GM18909 (cell line): Measurements from ENCODE around the gene PSMB5.

ENCODE experiments used
- ATAC-seq: cut with Tn5 transposase; IDR thresholded peaks from one replicate; pipeline ENCODE4 v1.9.1; 2021; ENCODE audit warnings: mild to moderate bottlenecking; ENCODE audit not compliant: unreplicated experiment, poor library complexity

Gene PSMB5

DNA sequence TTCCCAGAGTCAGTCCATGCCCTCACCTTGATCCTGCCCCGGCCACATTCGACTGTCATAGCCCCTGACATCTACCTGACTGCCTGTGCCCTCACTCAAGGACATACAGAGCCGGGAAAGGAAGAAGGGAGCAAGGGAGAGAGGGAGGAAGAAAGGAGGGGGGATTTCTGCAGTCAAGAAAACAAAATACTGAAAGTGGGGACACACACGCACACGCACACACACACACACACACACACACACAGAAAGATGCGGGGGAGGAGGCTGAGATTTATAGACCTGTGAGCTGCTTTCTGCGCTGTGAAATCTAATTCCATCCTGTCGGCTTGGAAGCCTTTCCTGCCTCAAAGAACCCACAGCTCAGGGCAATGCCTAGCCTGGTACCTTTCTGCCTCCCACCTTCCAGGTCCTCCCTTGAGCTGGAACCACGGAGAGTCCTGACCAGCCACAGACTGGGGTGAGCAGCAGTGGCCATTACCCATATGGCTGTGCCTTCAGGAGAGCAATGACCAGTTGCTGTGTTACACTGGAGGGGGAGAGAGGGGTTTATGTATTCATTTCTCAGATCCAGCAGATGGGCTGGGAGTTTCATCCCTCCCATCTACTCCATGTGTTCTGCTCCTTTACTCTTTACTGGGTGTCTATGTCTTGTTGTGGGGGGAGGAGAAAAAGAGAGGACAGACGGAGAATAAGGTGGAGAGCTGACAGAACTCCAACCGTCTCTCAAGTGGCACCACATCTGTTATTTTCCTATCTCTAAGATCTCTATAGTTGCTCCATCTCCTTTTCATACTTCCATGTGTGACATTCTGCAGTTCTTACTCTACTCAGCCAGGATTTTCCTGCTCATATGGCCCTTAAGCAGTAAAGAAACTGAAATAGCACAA, 37.7 kb downstream of the PSMB5 start:
- ATAC-seq, result no peak

- ATAC-seq, result no peak
Observed at GRCh38 chr14:22995889-22996625, 38.6 kb downstream of the PSMB5 start.

DNA sequence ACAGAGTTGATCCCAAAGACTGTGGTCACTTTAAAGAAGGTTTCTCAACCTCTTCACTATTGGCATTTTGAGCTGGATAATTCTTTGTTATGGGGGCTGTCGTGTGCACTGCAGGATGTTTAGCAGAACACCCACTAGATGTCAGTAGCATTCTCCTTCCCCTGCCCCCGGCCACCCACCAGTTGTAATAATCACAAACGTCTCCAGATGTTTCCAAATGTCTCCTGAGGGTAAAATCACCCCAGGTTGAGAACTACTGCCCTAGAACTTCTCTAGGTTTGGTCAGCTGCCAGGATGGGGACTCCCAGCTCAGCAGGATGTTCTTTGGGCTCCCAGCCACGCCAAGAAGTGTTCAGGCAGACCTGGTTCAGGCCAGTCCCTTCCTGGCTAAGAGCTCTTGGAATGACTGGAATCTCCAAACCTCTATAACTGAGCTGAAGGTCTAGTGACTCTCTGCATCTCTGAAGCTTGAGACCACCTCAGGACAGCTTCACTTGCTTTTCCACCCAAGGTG, 39.9 kb downstream of the PSMB5 start:
- no peak for ATAC-seq

DNA sequence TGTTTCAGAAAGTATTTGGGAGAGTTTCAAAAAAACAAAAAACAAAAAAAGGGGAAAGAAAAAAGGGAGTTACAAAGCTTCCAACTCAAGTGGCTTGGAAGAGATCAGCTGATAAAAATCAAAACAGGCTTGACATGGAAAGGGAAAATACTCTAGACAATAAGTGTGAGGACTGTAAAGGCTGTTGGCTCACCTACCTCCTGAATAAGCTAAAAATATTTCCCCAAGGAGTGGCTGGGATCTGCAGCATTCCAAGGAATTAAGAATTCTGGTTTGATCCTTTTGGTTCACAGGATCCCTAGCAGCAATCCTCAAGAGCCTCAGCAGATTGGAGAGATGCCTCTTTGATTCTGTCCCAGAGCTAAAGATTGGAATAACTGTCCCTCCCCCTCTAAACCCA, 41.2 kb downstream of the PSMB5 start:
- ATAC-seq, result no peak

DNA sequence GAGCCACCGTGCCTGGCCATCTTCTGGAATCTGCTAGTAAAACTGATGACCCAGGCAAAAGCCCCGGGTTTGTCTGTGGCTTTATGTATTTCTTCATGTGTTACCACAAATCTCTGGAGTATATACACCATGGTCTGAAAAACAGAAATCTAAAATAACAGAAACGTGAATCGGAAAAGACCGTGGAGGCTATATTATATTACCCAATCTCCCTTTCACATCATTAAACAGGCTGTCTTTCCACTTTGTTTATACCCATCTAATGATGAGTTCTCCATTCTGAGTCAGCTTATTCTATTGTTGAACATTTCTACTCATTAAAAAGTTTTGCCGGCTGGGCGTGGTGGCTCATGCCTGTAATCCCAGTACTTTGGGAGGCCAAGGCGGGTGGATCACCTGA, 42.8 kb downstream of the PSMB5 start:
- ATAC-seq, result no peak

DNA sequence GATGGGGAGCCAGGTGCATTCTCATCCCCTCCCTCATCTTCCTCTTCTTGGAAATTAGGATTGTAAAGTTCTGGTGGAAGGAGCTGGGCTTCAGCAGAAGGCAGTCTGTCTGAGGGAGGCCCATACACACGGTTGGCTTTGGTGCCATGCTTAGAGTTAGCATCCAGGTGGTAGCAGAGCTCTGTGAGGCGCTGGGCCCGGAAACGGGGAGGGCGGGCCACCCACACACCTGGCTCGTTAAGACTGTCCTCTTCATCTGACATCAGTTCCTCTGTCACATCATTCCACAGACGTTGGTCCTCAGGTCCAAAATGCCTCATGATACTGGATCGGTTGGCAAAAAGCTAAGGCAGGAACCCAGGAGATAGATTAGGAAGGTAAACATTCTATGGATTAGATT, 47.4 kb downstream of the PSMB5 start:
- no peak for ATAC-seq

DNA sequence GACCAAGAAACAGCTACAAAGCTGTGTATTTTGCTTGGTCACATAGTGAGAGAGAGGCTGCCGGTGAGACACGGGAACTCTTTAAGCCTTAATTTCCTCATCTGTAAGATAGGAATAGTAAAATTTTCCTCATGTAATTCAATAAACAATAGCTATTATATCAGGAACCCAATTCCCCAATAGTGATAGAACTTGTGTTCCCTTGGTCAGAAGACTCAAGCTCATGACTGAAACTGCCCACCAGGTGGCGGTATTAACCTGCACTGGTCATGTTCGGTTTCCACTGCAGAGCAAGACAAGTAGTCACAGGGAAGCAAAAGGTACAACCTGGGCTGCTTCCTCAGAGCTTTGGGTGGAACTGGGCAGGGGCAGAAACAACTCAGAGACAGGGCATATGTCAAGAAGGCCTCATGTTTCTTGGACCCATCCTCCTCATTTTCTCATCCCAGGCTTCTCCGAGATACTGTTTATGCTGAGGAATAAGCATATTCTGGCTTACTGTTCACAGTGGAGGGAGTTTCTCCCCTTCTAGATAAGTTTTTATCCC, 48.1 kb downstream of the PSMB5 start:
- ATAC-seq, result no peak

DNA sequence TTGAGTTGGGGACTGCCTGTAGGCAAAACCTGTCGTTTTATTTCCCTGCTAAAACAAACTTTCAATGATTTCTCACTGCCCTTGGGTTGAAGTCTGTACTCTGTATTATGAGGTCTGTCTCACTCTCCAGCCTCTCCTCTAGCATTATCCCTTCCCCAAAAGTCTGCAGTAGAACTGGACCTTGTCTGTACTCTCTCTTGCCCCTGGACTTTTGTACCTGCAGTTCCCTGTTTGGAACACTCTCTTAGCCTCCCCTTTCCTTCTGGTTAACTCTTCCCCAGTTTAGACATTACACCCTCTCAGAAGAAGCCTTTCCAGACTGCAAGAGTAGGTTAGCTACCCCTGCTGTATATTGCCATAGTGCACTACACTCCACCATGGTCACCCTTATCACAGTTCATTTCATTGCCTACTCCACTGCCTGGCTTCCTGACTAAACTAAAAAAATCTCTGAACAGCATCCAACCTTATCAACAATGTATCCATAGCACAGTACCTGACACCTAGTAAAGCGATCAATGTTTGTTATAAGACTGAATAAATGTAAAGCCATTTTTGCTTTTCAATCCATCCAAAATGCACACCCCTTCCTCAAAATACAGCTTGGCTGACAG, 48.7 kb downstream of the PSMB5 start:
- ATAC-seq, result no peak

- ATAC-seq, result no peak
Observed at GRCh38 chr14:22984959-22985658, 49.6 kb downstream of the PSMB5 start.

GRCh38 chr14:22982477-22983245, 52.0 kb downstream of the PSMB5 start, which contains the start of gene AJUBA:
AJUBA (minus strand) TSS chr14:22982551; CDS start chr14:22982266, 285 bp downstream.
- ATAC-seq, result peak; percentile 48

DNA sequence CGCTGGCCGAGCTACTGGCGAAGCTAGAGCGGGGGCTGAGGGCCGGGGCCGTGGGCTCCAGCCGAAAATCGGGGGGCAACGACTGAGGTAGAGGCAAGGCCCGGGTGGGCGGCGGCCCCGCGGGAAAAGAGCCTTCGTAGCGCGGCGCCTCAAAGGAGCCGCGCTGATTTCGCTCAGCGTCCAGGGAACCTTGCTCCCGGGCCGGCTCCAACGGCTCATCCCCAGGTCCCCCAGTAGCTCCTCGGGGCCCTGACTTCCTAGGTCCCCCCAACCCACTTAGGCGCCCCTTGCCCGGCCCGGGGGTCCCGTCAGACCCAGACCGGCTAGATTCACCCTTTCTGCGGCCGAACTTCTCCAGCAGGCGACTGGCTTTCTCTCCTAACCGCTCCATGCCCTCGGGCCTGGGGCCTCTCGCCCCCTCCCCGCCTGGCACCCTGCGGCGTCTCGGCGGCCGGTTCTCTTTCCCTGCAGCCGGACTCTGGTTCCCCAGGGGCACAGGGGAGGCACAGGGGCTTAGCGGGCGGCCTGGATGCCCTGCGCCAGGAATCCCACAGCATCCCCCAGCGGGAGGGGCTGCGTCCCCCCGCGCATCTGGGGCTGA, 52.7 kb downstream of the PSMB5 start:
- no peak for ATAC-seq

DNA sequence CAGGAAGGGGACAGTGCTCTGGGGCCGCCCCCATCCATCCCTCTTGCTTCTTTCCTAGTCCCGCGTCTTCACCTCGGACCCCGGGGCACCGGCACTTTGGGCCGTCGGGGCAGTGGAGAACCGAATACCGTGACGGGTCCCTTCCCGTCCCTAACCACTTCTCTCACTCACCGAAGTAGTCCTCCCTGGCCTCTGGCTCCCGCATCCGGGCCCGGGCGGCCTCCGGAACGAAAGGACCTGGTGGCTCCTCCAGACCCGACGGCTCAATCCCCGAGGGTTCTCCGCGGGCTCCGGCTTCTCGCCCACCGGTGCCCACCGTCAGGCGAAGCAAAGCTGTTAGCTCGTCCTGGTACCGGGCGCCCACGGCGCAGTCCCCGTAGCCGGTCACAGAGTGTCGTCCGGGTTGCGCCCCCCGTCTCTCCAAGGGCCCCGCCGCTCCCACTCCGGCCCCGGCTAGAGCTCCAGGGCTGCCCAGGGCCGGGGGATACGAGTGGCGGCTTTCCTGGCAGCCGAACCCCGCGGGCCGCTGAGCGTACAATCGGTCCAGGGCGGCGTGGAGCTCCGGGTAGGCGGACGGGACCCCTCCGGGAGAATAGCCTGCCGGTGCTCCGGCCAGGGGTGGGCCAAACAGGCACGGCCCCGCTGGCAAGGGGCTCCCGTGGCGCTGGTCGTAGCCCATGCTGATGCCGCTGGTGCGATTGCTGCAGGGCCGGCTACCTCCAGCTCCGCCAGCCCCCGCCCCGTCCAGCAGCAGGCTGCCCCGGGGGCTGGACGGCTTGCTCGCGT, 53.4 kb downstream of the PSMB5 start:
- no peak for ATAC-seq

DNA sequence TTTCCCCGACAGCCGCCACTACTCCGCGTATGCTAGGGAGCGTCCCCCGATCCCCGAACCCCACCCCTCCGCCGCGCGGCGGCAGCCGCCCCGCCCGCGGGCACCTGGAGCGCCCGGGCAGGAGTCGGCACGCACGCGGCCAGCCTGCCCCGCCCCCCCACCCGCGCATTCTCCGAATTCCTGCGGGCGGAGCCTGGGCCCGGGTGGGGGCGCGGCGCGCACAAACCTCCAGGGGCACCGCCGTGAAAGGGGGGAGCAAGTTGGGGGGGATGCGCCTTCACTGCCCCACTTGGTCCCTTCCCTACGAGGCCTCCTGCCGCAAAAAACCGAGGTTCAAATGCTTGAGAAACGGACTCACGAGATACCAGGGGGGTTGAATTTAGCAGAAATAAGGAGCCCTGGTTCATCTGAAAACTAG, 54.0 kb downstream of the PSMB5 start:
- no peak for ATAC-seq

DNA sequence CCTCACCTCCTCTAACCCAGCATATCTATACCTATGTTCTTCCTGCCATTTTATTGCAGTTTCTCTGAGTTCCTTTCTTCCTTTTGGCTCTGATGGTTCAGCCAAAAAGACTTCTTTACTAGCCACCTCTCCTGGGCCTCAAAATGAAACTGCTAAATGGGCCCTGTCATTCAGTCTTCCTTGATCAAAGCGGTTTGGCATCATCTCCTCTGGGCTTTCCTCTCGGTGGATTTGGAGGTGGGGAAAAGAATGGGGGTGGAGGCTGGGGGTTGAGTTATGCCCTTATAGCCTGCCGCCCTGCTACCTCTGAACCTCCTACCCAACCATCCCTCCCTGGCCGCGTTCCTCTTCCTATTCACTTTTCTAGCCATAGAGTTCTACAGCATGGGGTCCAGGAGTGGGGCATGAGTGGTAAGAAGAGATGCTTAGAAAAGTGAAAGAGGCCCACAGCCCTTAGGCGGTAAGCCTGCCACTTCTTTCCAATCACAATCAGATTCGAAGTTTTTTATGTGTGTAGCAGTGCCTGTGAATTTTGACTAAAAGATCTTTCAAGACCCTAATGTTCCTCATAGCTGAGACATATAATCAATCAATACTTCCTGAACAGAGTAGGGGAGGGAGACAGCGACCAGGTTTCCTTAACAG, 54.8 kb downstream of the PSMB5 start:
- no peak for ATAC-seq

DNA sequence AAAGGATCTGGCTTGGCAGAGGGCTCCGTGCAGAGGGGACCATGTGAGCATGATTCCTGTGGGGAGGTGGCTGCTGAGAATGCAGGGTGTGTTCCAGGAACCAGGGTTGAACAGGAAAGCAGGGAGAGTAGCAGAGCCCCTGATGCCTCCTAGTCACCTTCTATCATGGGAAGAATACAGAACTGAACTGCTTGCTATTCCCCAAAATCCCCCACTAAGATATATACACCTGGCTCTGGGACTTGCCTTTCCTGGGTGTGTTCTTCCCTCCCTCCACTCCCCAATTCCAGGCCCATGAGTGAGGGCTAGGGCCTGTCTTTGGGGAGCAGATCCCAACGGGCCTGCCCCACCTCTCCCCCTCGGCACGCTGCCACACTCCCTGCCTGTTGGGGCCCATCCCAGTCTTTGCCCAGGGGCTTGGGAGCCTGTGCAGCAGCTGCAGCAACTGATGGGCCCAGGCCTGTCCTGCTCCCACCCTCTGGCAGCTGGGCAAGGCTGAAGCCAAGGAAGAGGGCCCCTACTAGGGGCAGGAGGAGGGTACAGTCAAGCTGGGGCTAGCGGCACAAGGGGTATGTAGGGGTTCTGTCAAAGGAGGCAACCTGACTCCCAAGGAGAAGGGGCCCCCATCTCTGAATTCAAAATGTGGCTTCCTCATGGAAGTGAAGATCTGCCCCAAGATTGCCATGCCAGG, 55.6 kb downstream of the PSMB5 start:
- ATAC-seq, result no peak

GRCh38 chr14:22978487-22978837, 56.2 kb downstream of the PSMB5 start:
- ATAC-seq, result no peak
